GM23248 (cell line): ENCODE data around the gene TARS3.

ENCODE experiments used
- EZH2 ChIP-seq: fragments of 200-600 bp; sonication (generic); IDR thresholded peaks from 2 replicates; pipeline ENCODE4 v1.6.1; 2018; ENCODE audit warnings: antibody characterized with exemption, mild to moderate bottlenecking; ENCODE audit not compliant: insufficient read depth, poor library complexity, severe bottlenecking
- EZH2phosphoT487 ChIP-seq: fragments of 200-600 bp; sonication (generic); IDR thresholded peaks from 2 replicates; pipeline ENCODE4 v1.6.1; 2018; ENCODE audit warnings: antibody characterized with exemption, moderate library complexity, mild to moderate bottlenecking, low read depth; ENCODE audit not compliant: insufficient read depth

DNA sequence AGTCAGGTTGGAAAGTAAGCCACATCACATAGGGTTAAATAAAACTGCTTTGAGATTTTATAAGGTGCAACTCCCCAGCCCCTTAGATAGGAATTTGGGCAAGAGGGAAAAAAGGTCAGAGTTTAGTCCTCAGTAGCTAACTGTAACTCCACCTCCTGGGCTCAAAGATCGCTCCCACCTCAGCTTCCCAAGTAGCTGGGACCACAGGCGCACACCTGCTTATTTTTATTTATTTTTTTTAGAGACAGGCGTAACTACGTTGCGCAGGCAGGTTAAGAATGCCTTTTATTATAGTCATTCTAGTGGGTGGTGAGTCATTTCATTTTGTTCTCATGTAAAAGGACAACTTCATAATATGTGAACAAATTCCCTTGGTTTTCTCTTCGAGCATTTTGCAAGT, 86.8 kb downstream of the TARS3 start:
- TF ChIP-seq EZH2 = no peak
- no peak for TF ChIP-seq EZH2phosphoT487
